ENCODE data around the gene SPATA2. TPM values are rescaled to one million over a fixed set of nuclear protein-coding genes. Genes with fewer than 3 reads are reported as not detected.

The SPATA2 gene
- total RNA-seq, 1 donor from 2014 or later, result 4.7 TPM

- TF ChIP-seq POLR2A (IDR thresholded peaks at IDR 0.05), result no peak
- TF ChIP-seq CTCF (IDR thresholded peaks at IDR 0.05), result no peak
- TF ChIP-seq POLR2AphosphoS5 (IDR thresholded peaks at IDR 0.05; ENCODE audit: insufficient read depth in 1 of 2, low read depth in 1 of 2), result no peak
- no peak for DNase-seq (ENCODE audit: extremely low spot score in 2 of 2)
- intact Hi-C loops (cut with DNase I), result no loop called here
- Histone ChIP-seq H3K36me3 (peaks cover 0 to 38% of the 10 kb centered on the region in 2 donors), H3K4me3 (no peak overlapping the region), H3K4me1 (peaks cover 12% of the 10 kb centered on the region), H3K27ac (no peak overlapping the region), H3K9me3 (no peaks in the 10 kb centered on the region), H3K27me3 (no peaks in the 10 kb centered on the region)
These were observed 7.7 kb downstream of the SPATA2 start for GRCh38 chr20:49907405-49908257.

- Histone ChIP-seq H3K27ac (no peak overlapping the region), H3K4me1 (peaks cover 5% of the 10 kb centered on the region), H3K4me3 (no peak overlapping the region), H3K36me3 (peaks cover 0 to 38% of the 10 kb centered on the region in 2 donors), H3K27me3 (no peaks in the 10 kb centered on the region), H3K9me3 (no peaks in the 10 kb centered on the region)
- intact Hi-C loops (cut with DNase I), result no loop called here
- DNase-seq (ENCODE audit: extremely low spot score in 2 of 2), result no peak
- TF ChIP-seq CTCF (IDR thresholded peaks at IDR 0.05) (no peak), POLR2AphosphoS5 (IDR thresholded peaks at IDR 0.05; ENCODE audit: insufficient read depth in 1 of 2, low read depth in 1 of 2) (no peak), POLR2A (IDR thresholded peaks at IDR 0.05) (no peak)
These were observed 8.6 kb downstream of the SPATA2 start for GRCh38 chr20:49906615-49907154.

GRCh38 chr20:49906101-49906604, 9.2 kb downstream of the SPATA2 start:
- intact Hi-C loops (cut with DNase I), result no loop called here
- Histone ChIP-seq H3K4me3 (no peak overlapping the region), H3K27me3 (no peaks in the 10 kb centered on the region), H3K36me3 (peaks cover 0 to 38% of the 10 kb centered on the region in 2 donors), H3K4me1 (peaks cover 5% of the 10 kb centered on the region), H3K9me3 (no peaks in the 10 kb centered on the region), H3K27ac (no peak overlapping the region)
- TF ChIP-seq POLR2A (IDR thresholded peaks at IDR 0.05) (no peak), CTCF (IDR thresholded peaks at IDR 0.05) (no peak), POLR2AphosphoS5 (IDR thresholded peaks at IDR 0.05; ENCODE audit: insufficient read depth in 1 of 2, low read depth in 1 of 2) (no peak)
- no peak for DNase-seq (ENCODE audit: extremely low spot score in 2 of 2)

- no peak for DNase-seq (ENCODE audit: extremely low spot score in 2 of 2)
- peaks cover 0 to 38% of the 10 kb centered on the region in 2 donors for H3K36me3 ChIP-seq
These were observed 9.8 kb downstream of the SPATA2 start for GRCh38 chr20:49905415-49906091.

More at GRCh38 chr20:49905415-49906091, 9.8 kb downstream of the SPATA2 start:
- no peaks in the 10 kb centered on the region for H3K9me3 ChIP-seq
- TF ChIP-seq POLR2AphosphoS5 (IDR thresholded peaks at IDR 0.05; ENCODE audit: insufficient read depth in 1 of 2, low read depth in 1 of 2), result no peak
- no peak for TF ChIP-seq POLR2A (IDR thresholded peaks at IDR 0.05)
- TF ChIP-seq CTCF (IDR thresholded peaks at IDR 0.05), result no peak
- no peak overlapping the region for H3K4me3 ChIP-seq
- peaks cover 5% of the 10 kb centered on the region for H3K4me1 ChIP-seq
- no peak overlapping the region for H3K27ac ChIP-seq
- H3K27me3 ChIP-seq, result no peaks in the 10 kb centered on the region
- intact Hi-C loops (cut with DNase I), result no loop called here
